Suprapubic skin (tissue), 4 donors: ENCODE data around the gene C1QL4. TPM values are rescaled to one million over a fixed set of nuclear protein-coding genes. Genes with fewer than 3 reads are reported as not detected.

Experiments
- DNase-seq, 2 donors: peaks; one replicate each; pipeline ENCODE4 v3.0.0-alpha.2; 2019; ENCODE audit warnings: low spot score in 2 of 2
- H3K27ac ChIP-seq: fragments of 200-600 bp; sonication (generic); one replicate; pipeline ENCODE4 v1.5.1; 2019
- H3K27me3 ChIP-seq: fragments of 200-600 bp; sonication (generic); one replicate; pipeline ENCODE4 v1.5.1; 2019
- H3K36me3 ChIP-seq: fragments of 200-600 bp; sonication (generic); one replicate; pipeline ENCODE4 v1.5.1; 2019
- H3K4me1 ChIP-seq: fragments of 200-600 bp; sonication (generic); one replicate; pipeline ENCODE4 v1.5.1; 2019
- H3K4me3 ChIP-seq: fragments of 200-600 bp; sonication (generic); one replicate; pipeline ENCODE4 v1.5.1; 2019; ENCODE audit warnings: mild to moderate bottlenecking
- H3K9me3 ChIP-seq: fragments of 200-600 bp; sonication (generic); one replicate; pipeline ENCODE4 v1.5.1; 2019
- CTCF ChIP-seq, 2 donors: fragments of 200-600 bp in 1 of 2; fragments of 450-650 bp in 1 of 2; sonication (generic) in 1 of 2; IDR thresholded peaks; one replicate each; pipeline ENCODE4 v1.5.1; 2016 to 2019; ENCODE audit warnings: antibody characterized with exemption in 2 of 2, mild to moderate bottlenecking in 1 of 2, moderate library complexity in 1 of 2
- EP300 ChIP-seq: sonication (generic); formaldehyde crosslinking; IDR thresholded peaks from one replicate; pipeline ENCODE4 v1.6.1; 2017; ENCODE audit warnings: antibody characterized with exemption
- POLR2A ChIP-seq, 2 donors: fragments of 450-650 bp; IDR thresholded peaks; one replicate each; pipeline ENCODE4 v1.6.1; 2017; ENCODE audit warnings: antibody characterized with exemption in 2 of 2, mild to moderate bottlenecking in 2 of 2, moderate library complexity in 2 of 2
- POLR2AphosphoS5 ChIP-seq, 3 donors: sonication (generic); formaldehyde crosslinking; IDR thresholded peaks; one replicate each; pipeline ENCODE4 v1.6.1; 2017; ENCODE audit warnings: antibody characterized with exemption in 3 of 3
- WGBS: methylation state at CpG from one replicate; pipeline ENCODE4 v1.1.5; 2018; 5-methylcytosine and 5-hydroxymethylcytosine counted together
- total RNA-seq, 4 donors: library from RNA; depleted of rRNA; stranded (reverse); fragments of >200 nt; gene quantifications; one replicate each; pipeline ENCODE4 v1.1.0, GENCODE V29; 2016

Gene C1QL4
- total RNA-seq, 4 donors from 2014 or later: 0.73 to 1.2 (median 1.1) TPM; not detected in 1

GRCh38 chr12:49342914-49343731 is 6.1 kb upstream of the C1QL4 start:
- no peak for TF ChIP-seq CTCF (IDR thresholded peaks at IDR 0.05)
- no peak for TF ChIP-seq EP300
- Histone ChIP-seq H3K27ac (no peak overlapping the region), H3K36me3 (no peaks in the 10 kb centered on the region), H3K27me3 (peaks cover 54% of the 10 kb centered on the region), H3K4me3 (peak overlapping the region; percentile 47), H3K9me3 (no peaks in the 10 kb centered on the region), H3K4me1 (peaks cover 52% of the 10 kb centered on the region)
- 6% methylated on average over 21 of the region's 33 CpGs for WGBS
- peak in 1 of 2 donors; percentile 63 for DNase-seq

- no peaks in the 10 kb centered on the region for H3K36me3 ChIP-seq
- no peak overlapping the region for H3K27ac ChIP-seq
- DNase-seq: peak; percentile 82 to 85
- H3K4me3 ChIP-seq: peak overlapping the region; percentile 47
- peaks cover 52% of the 10 kb centered on the region for H3K27me3 ChIP-seq
- WGBS: 2% methylated on average over 28 of the region's 58 CpGs
- TF ChIP-seq EP300 (no peak), CTCF (IDR thresholded peaks at IDR 0.05) (peak; percentile 50 to 89), POLR2A (IDR thresholded peaks at IDR 0.05) (no peak), POLR2AphosphoS5 (IDR thresholded peaks at IDR 0.05) (no peak)
- no peaks in the 10 kb centered on the region for H3K9me3 ChIP-seq
- H3K4me1 ChIP-seq: peaks cover 46% of the 10 kb centered on the region
Measured at GRCh38 chr12:49342066-49342913, 5.3 kb upstream of the C1QL4 start.

- 44% methylated on average over 18 of the region's 21 CpGs for WGBS
- Histone ChIP-seq H3K27ac (no peak overlapping the region), H3K4me1 (peaks cover 46% of the 10 kb centered on the region), H3K36me3 (no peaks in the 10 kb centered on the region), H3K9me3 (no peaks in the 10 kb centered on the region), H3K4me3 (peak overlapping the region; percentile 47), H3K27me3 (peaks cover 52% of the 10 kb centered on the region)
- DNase-seq: no peak
- TF ChIP-seq EP300 (no peak), POLR2A (IDR thresholded peaks at IDR 0.05) (no peak), POLR2AphosphoS5 (IDR thresholded peaks at IDR 0.05) (no peak), CTCF (IDR thresholded peaks at IDR 0.05) (no peak)
Measured at GRCh38 chr12:49341777-49342065, 4.7 kb upstream of the C1QL4 start.

GRCh38 chr12:49340971-49341776 is 4.2 kb upstream of the C1QL4 start:
- Histone ChIP-seq H3K27ac (no peak overlapping the region), H3K27me3 (peaks cover 52% of the 10 kb centered on the region), H3K36me3 (no peaks in the 10 kb centered on the region), H3K9me3 (no peaks in the 10 kb centered on the region), H3K4me1 (peaks cover 46% of the 10 kb centered on the region), H3K4me3 (no peak overlapping the region)
- 64% methylated on average over 14 of the region's 14 CpGs for WGBS
- peak in 1 of 2 donors; percentile 47 for DNase-seq
- TF ChIP-seq POLR2A (IDR thresholded peaks at IDR 0.05) (no peak), POLR2AphosphoS5 (IDR thresholded peaks at IDR 0.05) (no peak), EP300 (no peak), CTCF (IDR thresholded peaks at IDR 0.05) (no peak)
